SIG-M5 treated with dmso at 0.1 percent for 504 hours (cell line): ENCODE data around the gene HOXC5.

Source experiments
- DNase-seq: peaks from one replicate; lab custom pipeline; 2025; ENCODE audit not compliant: unreplicated experiment; lab: John Stamatoyannopoulos, UW

Gene HOXC5

DNA sequence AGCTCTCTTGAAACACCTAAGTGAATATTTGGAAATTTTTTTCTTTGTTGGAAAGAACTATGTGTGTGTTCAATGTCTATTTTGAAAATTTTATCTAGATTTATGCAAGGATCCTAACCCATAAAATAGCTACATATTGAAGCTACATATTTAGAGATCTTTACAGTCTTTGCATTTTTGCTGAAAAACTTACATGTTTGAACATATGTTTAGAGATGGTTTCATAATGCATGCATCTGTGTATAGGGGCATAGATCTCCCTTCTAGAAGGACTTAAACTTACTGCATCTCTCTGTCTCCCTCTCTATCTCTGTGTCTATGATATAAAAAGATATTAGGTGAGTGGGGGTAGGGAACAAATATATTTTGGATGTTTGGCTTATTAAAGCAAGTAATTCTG lies 12.6 kb downstream of the HOXC5 start:
- no peak for DNase-seq

DNA sequence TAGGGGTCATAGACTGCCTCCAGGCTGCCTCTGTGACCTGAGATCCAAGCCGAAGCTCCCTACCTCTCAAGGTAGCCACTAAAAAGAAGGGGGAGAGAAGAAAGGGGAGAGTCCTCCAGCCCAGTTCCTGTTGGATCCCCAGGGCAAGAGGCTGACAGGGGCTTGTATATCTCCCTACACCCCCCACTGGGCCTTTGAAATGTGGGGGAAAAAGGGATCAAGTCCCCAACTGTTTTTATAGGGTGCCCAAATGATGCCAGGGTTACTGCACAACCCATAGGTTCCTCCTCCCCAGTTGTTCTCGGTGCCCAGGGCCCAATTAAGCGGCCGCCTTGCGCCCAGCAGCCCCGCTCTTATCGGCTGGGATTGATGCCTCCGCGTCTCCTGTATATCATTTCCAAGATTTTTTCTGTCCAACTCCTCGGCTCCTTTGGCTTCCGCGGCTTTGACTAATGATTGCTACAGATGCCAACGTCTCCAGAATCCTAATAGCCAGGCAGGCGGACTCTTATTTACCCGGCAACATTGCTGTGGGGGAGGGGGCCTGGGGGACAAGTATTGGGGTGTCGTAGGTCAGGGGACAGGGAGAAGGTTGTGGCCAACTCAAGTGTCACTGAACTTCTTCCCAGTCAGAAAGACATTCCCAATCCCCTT lies 13.1 kb downstream of the HOXC5 start:
- DNase-seq, result no peak

DNA sequence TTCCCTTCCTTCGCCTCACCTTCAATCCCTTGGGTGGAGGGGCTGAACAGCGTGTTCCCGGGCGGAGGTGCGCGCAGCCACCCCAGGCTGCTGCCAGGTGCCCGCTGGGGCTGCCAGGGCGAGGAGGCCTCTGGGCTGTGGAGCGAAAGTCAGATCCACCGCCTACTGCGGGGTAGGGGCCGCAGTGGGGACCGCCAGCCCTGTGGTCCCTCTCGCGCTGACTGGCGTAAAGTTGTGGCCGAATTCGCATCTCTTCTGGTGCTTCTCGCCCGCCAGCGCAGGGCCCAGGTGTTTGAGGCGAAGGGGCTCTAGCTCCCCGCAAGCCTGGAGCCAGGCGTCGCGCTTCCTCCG lies 13.9 kb downstream of the HOXC5 start:
- DNase-seq, result no peak

DNA sequence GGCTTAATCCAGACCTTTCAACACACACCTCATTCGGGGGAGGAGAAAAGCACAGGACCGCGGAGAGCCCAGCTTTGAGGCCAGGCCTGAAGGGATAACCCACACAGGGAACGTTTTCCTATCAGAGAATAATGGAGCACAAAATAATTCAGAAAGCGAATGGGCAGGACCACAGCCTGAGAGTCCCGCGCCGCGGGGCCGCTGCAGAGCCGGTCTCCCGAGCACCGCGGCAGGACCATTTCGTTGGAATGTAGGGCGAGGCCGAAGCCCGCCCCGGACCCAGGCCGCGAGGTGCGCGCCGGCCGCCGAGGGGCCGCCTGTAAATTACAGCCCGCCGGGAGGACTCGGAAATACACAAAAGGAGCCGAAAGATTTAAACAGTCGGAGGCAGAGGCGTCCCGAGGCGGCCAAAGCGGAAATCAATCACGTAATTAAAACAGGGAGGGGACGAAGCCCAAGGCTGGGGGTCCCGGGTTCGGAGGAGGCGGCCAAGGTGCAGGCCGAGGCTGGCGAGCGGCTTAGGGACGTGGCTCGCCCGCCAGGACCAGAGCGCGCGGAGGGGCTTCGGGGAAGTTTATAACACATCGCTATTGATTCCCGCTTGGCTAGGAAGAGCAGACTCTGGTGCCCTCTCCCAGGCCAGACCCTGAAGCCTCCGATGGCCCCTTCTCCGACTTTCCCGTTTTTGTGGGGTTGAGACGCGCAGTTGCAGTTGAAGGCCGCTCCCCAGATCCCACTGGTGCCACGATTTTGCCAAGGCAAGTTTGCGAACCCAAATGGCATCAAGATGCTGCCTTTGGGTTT lies 14.5 kb downstream of the HOXC5 start:
- no peak for DNase-seq

DNA sequence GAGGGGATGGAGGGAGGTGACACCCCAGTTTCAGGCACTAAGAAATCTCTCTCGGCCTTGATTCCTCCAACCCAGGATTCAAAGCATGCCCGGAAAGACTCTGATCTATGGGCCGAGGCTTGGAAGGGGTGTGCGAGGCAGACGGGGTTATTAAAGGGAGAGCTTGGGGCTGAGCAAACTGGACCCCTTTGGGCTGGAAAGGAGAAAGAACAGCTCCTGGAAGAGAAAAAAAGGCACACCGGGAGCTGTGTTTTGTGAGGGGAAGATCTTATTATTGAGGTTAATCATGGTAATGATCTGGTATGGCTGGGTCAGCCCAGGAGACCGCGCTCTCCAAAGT lies 15.1 kb downstream of the HOXC5 start:
- no peak for DNase-seq

DNA sequence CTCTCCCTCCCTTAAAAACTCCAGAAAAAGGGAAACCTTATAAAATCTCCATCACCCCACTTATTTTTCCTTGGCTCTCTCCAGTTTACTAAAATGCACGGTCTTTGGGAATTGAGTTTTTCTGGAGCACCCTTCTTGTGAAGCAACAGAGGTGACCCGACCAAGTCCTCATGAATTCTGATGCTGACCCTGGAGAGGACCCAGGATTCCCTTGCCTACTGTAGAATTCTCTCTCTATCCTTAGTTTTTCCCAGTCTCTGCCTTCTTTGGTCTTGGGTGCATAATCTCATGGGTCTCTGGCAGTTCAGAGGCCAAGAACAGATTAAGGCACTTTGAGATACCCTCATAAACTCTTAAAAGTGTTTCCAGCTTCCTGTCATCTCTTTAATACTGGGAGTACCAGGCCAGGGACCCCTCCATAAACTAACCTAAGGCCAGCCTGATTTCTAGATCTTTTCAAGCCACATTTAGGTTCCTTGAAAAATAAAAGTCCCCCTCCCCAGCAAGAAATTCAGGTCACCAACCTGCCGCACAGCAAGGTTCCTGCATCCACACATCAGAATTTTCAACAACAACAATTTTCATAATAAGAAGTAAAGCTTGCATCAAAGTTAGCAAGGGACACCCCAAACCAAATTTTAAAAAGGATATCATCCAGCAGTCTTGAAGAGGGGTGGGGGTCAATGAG lies 15.7 kb downstream of the HOXC5 start:
- no peak for DNase-seq

DNA sequence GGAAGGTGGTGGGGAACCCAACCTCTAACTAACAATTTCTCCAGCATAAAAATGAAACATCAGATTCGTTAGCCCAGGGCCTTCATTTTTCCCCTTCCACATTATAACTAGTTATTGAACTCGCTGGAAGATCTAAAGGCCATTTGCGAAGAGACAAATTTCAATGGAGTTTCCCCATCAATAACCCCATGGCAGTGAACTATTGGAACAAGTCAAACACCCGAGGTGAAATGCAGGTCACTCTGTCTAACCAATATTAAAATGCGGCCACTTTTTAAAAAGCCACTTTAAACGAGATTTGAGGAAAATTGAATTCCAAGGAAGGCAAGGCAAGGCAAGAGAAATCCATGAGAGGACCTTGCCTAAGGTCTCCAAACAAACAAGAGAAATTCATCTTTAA lies 16.3 kb downstream of the HOXC5 start:
- DNase-seq, result no peak

DNA sequence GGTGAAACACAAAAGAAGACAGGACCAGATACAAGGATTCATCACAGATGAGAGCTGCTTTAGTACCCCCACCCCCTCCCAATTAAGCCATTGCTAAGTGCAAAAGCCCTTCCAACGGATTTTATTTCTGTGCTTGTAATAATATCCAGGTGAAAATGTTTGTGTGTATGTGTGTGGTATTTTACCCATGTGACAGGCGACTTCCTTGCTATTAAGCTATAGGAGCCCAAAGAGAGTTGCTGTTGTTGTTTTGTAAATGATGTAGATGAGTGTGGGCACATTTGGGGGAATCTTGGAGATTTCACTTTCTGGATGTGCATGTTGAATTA lies 17.6 kb downstream of the HOXC5 start:
- DNase-seq, result no peak

DNA sequence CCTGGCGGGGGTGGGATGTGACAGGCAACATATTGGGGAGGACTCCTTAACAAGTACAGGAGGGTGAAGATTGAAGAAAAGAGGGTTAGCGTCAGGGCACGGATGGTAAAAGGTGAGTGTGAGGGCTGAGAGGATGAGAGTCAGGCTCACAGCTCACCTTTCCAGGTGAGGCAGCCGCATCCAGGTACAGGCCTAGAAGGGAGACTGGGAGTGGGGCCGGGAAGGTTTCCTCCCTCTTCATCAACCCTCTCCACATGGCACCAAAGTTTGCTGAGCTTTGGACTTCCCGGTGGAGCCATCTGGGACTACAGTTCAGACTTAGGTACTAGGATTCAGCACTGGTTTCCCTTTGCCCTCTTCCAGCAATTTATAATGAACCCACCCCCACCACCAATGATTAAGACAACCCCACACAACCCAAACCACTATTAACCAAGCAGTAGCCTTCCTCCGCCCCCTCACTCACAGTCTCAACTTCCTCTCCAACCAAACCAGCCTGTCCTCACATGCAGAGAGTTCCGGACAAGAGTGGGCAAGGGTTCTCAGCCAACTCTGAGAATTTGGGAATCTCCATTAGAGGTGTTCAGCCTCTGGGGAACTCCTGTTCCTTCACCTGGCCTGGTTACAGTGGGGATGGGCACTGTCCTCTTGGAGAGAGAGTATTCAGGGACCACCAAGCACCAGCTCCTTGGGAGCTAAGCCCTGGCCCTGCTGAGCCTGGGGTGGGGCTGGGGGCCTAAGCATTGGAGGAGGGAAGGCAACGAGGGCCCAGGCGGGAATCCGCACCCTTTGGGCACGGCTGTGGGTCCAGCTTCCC lies 18.4 kb downstream of the HOXC5 start:
- no peak for DNase-seq

DNA sequence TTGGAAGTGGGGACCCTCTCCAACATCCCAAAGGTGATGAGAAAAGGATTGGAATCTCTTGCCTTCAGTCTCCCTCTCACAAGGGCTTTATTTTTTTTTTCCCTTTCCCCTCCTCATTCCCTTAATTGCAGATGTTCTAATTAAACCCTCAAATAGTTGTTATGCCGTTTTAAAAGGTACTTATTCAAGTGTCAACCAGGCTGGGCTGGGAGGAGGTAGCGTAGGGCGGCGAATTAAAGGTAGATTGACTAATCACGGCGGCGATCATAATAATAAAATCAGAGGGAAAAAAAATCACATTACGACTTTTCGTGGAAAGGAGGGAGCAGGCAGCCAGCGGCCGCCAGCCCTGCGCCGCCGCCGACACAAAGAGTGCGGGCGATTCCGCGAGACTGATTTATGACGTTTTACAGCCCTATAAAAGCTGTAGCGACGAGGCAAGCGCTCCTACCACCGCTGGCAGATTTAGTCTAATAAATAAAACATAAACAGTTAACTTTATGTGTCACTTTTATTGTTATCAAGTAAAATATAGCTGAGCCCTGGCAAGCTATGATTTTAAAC lies 19.1 kb downstream of the HOXC5 start:
- no peak for DNase-seq

DNA sequence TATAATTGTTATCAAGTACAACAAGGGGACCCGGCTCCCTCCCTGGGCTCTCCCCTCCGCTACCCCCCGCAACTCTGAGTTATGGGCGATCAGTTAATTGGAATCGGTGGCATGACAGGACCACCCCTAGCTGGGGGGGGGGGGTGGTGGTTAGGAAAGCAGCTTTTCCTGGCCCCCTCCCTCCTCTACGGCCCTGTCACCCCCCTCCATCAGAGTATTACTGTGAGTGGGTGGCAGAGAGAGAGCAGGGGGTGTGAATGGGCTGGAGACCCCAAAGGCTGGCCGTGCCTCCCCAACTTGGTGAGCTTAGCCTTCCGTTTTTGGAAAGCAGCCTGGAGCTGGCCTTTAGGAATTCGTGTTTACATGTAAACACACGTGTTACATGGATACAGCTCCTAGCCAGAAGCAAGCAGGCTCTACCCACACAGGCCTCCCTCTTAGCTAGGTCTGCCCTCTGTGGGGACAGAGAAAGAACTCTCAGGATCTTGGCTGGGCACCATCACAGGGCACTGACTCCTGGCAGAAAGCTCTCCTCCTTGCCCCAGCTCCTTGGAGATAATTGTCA lies 19.7 kb downstream of the HOXC5 start:
- DNase-seq, result no peak

DNA sequence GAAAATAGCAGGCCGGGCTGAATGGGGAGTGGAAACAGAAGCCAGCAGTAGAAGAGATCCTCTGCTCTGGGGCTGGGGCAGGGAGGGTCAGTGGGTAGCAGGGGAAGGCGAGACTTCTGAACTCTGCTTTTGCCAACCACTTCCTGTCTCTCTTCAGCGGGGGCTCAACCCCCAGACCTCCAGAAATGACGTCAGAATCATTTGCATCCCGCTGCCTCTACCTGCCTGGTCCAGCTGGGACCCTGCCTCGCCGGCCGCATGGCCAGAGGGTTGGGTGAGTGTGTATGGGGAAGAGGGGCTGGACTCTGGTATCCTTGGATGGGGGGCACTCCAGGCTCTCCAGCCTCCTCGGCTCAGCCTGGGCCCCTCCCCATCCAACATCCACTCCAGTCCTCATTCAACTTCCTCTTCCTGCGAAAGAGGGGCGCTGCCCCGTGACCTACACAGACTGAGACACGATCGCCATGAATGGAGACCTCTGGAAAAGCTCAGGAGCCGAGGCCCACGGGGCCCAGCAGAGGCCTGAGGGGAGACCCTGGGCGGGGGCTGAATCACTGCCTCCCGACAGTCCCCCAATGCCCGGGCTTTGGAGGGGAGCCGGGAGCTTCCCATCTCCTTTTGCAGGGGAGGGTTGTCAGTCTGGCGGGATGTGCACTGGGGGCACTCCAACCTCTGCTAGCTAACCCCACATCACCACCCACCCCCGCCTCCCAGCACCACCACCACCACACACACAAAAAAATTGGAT lies 20.3 kb downstream of the HOXC5 start:
- peak; percentile 16 for DNase-seq

DNA sequence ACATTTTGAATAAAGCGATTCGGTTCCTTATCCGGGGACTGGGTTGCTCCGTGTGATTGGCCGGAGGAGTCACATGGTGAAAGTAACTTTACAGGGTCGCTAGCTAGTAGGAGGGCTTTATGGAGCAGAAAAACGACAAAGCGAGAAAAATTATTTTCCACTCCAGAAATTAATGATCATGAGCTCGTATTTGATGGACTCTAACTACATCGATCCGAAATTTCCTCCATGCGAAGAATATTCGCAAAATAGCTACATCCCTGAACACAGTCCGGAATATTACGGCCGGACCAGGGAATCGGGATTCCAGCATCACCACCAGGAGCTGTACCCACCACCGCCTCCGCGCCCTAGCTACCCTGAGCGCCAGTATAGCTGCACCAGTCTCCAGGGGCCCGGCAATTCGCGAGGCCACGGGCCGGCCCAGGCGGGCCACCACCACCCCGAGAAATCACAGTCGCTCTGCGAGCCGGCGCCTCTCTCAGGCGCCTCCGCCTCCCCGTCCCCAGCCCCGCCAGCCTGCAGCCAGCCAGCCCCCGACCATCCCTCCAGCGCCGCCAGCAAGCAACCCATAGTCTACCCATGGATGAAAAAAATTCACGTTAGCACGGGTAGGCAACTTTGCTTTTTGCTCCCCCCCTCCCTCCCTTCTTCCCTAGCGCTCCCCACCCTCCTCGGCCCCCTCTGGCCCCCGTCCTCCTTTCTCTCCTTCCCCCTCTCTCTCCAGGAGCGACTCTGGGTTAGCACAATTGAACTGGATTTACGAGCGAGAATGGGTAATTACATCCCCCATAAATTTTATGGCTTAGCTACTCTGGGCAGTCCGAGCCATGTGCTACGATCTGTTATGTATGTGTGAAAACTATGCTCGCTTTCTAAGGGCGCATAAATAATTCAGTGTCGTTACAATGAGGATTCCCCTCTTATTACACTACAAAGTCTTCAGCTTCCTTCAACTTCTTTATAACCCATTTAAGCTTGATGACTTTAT lies 21.2 kb downstream of the HOXC5 start, which contains the start of gene HOXC4:
TSS of gene HOXC4 (plus strand) at position 85 of the 991 bp plus-strand sequence. CDS start at position 173, 88 bp downstream.
- DNase-seq, result no peak

DNA sequence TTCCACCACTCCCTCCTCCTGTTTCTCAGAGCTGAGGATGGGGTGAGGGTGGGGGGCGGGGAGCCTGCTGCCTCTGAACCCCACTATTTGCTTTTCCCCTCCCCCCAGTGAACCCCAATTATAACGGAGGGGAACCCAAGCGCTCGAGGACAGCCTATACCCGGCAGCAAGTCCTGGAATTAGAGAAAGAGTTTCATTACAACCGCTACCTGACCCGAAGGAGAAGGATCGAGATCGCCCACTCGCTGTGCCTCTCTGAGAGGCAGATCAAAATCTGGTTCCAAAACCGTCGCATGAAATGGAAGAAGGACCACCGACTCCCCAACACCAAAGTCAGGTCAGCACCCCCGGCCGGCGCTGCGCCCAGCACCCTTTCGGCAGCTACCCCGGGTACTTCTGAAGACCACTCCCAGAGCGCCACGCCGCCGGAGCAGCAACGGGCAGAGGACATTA lies 21.9 kb downstream of the HOXC5 start:
- no peak for DNase-seq

DNA sequence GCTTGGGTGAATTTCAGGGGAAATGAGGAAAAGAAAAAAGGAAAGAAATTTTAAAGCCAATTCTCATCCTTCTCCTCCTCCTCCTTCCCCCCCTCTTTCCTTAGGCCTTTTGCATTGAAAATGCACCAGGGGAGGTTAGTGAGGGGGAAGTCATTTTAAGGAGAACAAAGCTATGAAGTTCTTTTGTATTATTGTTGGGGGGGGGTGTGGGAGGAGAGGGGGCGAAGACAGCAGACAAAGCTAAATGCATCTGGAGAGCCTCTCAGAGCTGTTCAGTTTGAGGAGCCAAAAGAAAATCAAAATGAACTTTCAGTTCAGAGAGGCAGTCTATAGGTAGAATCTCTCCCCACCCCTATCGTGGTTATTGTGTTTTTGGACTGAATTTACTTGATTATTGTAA lies 22.7 kb downstream of the HOXC5 start:
- DNase-seq, result no peak

DNA sequence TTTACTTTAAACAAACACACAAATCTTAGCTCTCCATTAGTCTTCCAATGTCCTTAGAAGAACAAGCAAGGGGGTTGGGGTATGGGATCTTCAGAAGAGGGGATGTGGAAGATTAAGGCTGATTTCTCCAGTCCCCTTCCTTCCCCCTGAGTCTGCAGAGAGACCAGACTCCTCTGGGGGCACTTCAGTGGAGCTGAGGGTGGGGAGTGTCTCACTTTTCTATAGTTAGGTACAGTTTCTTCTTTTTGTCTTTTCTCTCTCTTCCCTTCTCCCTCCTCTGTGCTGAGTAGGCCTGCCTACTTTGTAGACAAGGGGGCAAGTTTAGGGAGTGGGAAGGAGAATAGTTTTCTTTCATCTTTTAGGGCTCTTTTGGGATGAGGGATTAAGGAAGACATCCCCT lies 23.3 kb downstream of the HOXC5 start:
- DNase-seq, result no peak

DNA sequence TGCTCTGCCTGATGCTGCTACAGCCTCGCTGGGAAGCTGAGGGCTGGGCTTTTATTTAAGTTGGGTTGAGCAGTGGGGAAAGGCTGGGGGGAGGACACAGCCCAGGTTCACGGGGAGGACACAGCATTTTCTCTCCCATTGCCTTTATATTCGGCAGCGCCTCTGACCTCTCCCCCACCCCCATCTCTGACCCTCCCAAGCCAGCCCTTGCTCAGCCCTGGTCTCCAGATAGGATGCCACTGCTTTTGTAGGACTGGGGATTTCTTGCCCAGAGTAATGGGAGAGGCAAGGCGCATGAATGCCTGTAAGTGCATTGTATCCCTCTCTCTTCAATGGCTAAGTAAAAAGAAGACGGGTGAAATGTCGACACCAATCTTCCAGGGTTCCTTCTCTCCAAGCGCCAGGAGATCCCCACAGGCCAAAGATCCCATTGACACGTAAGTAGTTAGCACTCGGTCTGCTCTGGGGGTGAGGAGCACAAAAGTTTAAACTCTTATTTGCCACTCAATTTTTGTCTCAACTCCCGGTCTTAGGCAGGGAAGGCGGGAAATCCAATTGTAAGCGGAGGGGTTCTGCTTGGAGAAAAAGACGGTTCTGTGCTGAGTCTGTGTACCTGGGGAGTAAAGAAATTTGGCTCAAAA lies 25.4 kb downstream of the HOXC5 start:
- DNase-seq, result no peak

DNA sequence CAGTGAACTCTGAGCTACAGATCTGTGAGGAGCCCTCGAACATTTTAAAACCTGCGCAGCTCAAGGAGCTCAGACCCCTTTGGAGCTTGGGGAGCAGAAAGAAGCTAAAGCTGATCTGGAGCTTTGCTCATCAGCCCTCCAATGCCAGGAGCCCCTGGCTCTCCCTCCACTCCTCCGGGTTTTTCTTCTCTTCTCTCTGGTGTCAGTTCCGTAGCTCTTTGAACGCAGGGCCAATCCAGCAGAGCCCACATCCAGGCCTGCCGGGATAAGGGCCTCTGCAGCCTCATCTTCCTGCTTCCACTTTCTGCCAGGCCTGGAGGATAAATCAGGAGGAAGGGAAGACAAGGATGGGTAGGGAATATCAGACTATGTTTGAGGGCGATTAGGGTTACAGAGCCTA lies 26.8 kb downstream of the HOXC5 start:
- DNase-seq, result no peak
